NCI-H2029 (cell line): Measurements from ENCODE around the gene UEVLD.

Experiments used
- DNase-seq: peaks from one replicate; lab custom pipeline; 2025; lab: John Stamatoyannopoulos, UW

The UEVLD gene

DNA sequence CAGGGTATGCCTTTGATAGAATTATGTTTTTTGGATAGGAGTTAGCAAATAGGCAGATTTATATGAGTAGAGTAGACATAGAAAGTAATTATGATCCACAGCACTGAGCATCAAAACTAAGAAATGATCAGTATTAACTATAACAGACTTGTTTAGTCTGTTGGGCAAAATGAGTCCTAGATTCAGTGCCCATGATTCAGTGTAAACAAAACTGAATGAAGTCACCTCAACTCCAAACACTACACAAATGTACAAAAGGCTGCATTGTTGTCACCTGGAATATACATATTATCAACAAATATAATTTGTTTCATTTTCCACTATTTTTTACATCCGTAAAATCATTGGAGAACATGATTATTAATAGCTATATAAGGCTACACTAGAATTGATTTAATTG, 6.7 kb downstream of the UEVLD start:
- no peak for DNase-seq

DNA sequence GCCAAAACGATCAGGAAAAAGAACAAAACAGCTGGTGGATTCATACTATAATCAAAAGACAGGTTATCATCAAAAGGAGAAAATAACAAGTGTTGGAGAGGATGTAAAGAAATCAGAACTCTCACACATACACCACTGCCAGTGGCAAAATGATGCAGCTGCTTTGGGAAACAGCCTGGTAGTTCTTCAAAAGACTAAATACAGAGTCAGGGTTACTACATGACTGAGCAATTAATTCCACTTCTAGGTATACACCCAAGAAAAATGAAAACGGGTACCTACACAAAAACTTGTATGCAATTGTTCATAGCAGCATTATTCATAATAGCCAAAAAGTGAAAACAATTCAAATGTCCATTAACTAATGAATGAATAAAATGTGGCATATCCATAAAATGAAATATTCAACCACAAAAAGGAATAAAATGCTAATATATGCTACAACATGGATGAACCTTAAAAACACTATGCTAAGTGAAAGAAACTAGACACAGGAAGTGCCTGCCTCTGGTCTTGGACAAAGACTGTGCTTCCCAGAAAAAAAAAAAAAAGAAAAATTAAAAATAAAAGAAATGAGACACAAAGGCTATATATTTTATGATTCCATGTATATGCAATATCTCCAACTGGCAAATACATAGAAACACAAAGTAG, 8.3 kb downstream of the UEVLD start:
- no peak for DNase-seq

DNA sequence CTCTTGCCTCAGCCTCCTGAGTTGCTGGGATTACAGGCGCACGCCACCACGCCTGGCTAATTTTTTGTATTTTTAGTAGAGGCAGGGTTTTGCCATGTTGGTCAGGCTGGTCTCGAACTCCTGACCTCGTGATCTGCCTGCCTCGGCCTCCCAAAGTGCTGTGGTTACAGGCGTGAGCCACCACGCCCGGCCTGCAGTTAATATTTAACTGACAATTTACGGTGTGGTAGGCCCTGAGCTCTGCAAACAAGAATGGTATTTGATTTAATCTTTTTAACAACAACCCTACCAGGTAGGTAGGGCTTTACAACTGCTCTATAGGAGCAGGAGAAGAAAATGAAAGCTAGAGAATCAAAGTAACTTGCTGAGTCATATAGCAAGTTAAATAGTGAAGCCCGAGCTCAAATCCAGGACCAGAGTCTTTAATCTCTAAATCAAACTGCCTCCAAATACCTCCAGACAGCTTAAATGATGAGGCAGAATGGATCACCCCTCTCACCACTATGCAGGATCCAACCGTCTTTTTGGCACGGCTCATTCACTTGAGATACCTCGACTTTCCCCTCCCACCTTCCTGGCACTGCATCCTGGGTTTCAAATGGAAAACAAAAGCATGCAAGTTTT, 9.4 kb downstream of the UEVLD start:
- no peak for DNase-seq

- no peak for DNase-seq
Observed at GRCh38 chr11:18575361-18575760, 13.2 kb downstream of the UEVLD start.

- no peak for DNase-seq
Observed at GRCh38 chr11:18567081-18567480, 21.5 kb downstream of the UEVLD start.

GRCh38 chr11:18566406-18566805, 22.1 kb downstream of the UEVLD start:
- DNase-seq = no peak

DNA sequence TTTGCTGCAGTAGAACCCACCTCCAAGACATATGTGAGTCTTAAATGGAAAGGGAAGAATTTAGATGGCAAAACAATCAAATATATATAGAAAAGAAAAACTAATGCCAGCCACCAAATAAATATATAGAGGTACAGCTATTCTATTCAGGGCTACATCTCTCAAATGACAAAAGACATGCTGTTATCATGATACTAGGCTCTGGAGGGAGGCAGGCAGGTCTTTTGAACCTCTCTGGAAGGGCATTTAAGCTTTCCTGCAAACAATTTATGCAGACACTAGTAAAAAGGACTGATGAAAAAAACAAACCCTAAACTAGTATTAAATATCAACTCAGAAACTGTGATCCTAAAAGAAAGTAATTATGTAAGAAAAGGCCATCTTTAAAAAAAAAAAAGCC, 24.4 kb downstream of the UEVLD start:
- DNase-seq = no peak

DNA sequence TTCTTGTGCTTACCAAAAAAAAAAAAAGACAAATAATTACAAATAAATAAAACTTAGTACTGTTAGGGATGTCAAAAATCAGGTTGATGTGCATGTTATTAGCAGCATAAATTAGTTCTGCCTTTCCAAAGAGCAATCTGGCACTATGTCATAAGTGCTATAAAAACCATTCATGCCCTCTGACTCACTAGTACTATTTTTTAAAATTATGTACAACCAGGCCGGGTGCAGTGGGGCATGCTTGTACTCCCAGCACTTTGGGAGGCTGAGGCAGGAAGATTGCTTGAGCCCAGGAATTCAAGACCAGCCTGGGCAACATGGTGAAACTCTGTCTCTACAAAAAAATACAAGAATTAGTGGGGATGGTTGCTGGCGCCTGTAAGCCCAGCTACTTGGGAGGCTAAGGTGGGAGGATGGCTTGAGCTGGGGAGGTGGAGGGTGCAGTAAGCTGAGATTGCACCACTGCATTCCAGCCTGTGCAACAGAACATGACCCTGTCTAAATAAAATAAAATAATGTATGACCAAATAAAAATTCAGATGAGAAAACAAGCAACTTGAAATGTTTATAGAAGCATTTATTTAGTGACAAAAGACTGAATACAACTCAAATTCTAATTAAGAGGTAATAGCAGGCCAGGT, 25.3 kb downstream of the UEVLD start:
- no peak for DNase-seq

GRCh38 chr11:18548001-18548400, 40.5 kb downstream of the UEVLD start:
- no peak for DNase-seq

GRCh38 chr11:18540207-18541009, 48.1 kb downstream of the UEVLD start:
- DNase-seq = no peak

- DNase-seq = peak; percentile 18
Observed at GRCh38 chr11:18536209-18536608, 52.3 kb downstream of the UEVLD start.

- DNase-seq = no peak
Observed at GRCh38 chr11:18534245-18534644, 54.3 kb downstream of the UEVLD start.

DNA sequence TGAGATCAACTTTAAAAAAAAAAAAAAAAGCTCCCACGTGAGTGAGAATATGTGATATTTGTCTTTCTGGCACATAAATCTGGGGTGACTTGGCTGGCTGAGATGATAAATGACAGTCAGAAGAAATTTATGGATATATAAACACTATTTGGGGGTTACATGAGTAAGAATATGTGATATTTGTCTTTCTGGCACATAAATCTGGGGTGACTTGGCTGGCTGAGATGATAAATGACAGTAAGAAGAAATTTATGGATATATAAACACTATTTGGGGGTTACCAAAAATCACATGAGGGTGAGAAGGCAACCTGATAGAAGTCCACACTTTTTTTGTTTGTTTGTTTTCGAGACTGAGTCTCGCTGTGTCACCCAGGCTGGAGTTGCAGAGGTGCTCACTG, 55.2 kb downstream of the UEVLD start:
- no peak for DNase-seq

DNA sequence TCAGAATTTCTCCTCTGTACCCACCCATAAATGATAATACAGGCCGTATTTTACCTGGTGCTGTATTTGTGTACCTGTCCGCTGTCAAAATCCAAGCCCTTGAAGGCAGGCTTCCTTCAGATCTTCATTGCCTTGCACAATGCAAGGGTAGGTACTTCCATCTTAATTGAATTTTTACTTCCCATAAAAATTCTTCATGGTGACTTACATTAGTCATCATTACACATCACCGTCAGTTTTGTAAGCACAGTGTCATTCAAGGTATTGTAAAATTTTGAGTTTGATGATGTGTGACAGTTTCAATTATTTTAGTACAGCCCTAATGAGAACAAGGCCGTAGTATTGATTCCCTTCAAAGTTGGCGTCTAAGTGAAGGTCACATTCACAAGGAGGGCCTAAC, 61.0 kb downstream of the UEVLD start:
- DNase-seq = no peak

DNA sequence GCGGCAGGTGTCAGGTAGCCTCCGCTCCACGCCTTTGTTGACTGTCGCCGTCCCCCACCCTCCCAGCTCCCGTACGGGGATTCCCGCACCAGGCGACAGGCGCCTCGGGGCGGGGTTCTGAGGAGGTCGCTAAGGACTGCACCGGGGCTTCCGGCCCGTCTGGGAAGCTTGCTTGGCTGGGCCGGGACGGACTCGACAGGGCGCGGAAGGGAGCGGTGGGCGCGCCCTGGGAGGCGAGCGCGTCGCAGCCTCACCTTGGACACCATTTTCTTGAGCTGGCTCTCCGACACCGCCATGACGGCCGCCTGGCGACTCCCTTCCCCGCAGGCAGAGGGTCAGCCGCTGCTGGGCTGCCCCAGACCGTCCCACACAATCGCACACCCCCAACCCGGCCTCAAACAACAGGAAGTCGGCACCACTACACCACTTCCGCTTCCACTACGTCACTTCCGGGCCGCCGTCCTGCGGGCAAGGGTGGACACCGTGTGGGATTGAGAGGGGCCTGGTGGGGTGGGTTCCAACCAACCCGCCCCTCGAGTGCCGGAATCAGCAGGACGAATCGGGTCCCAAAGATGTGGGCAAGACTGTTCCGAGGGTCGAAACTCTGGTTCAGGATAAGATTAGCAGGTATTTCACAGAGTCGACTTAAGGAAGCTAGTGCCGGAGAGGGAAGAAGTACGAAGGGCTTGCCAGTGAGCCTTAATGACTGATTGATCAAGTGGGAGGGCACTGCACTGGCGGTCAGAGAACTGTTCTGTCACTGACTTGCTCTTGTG, 61.8 kb downstream of the UEVLD start, which contains the start of gene TSG101:
TSS of gene TSG101 (minus strand) at position 422 of the 776 bp plus-strand sequence. CDS start at position 296, 126 bp downstream.
- DNase-seq = peak; percentile 86

DNA sequence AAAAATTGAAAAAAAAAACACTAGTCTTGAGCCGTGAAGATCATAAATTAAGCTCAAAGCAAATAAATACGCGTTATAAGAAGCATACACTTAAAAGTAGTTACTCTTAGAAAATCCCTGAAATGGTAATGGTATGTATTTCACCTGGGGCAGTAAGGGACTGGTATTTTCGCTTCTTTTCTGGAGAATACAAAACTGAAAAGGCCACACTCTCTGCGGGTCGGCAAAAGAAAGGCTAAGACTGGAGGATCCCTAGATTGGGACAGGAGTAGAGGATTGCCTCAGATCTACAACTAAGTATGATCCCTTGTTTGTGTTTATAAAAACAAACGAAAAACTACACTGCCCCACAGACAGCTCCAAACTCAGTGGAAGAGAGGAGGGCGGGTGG, 62.4 kb downstream of the UEVLD start:
- no peak for DNase-seq

GRCh38 chr11:18524248-18524647, 64.3 kb downstream of the UEVLD start:
- DNase-seq = no peak

DNA sequence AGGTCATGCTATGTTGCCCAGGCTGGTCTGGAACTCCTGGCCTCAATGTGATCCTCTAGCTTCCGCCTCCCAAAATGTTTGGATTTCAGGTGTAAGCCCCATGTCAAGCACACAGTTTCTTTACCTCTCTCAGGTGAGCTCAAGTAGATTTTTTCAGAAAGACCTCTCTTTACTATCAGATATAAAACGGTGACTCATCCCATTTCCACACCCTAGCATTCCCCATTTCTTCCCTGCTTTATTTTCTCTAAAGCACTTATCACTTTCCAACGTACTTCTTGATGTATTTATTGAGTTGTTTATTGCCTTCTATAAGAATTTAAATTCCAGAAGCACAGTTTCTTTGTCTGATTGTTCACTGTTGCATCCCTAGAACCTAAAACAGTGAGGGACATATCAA, 65.5 kb downstream of the UEVLD start:
- no peak for DNase-seq

DNA sequence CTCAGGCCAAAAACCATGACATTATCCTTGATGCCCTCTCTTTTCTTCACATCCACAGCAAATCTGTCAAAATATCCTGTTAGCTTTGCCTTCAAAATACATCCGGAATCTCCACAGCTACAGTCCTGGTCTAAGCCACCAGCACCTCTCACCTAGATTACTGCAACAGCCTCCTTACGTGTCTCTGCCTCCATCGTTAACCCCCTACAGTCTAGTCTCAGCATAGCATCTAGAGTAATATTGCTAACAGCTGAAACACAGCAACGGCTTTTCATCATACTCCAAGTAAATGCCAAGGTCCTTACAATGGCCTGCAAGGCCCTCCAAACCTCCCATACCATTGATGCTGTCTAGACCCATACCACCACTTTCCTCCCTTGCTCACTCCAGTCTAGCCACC, 66.1 kb downstream of the UEVLD start:
- no peak for DNase-seq

- DNase-seq = no peak
Observed at GRCh38 chr11:18521122-18521521, 67.4 kb downstream of the UEVLD start.

DNA sequence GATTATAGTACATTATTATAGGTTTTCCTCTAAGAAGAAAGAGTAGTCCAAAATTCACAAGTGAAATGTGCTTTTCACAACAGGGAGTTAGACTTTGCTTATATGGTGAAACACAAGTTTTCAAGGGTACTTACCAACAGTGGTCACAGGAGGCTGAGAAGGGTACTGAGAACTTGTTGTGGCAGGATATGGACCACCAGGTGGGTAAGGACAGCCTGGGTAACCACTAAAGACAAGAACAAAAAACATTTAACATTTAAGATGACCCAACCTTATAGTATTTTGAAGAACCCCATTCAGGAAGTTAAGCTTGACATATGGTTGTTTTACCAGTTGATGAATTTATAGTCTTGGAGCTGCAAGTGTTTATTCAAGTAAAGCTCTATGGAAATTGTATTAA, 86.2 kb downstream of the UEVLD start:
- DNase-seq = no peak

GRCh38 chr11:18501629-18502028, 86.9 kb downstream of the UEVLD start:
- no peak for DNase-seq
